ENCODE measurements around the gene P3H1.
A peak's percentile ranks its signal among the peaks of the same experiment; 100 is the strongest.
"Not testable (repeated sequence)": the region's sequence is repeated elsewhere in the genome, so short reads cannot be mapped to it uniquely, and the experiment has no call there.

P3H1 gene

DNA sequence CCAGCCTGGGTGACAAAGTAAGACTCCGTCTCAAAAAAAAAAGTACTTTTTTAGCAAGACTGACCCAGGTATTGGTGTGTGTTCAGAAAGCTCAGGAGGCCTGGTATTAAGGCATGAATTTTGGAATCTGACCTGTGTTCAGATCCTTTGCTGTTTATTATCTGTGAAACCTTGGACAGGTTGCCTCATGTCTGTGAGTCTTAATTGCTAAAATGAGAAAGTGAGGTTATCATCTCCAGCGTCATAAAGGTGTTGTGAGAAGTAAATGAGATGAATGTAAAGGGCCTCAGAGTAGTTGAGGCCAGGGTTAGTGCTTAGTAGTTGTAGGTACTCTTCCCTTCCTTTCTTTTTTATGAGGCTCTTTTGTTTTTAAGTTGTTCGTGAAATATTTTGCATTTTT, 3.0 kb upstream of the P3H1 start:
- no peak for DNase-seq

DNA sequence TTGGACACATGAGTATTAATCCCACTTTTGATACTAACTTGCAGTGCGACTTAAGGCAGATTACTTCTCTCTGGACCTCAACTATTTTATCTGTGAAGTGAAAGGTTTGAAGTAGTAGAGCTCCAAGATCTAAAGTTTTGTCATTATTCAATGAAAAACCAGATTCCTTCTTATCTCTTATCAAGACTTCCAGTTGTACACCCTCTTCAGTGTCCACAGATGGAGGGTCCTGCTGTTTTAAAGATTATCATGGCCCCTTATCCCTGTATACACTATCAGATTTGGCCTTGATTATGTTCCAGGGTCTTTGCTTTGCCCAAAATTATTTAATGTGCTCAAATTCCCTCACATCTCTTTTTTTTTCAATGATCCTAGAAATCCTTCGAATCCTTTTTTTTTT, 1.3 kb upstream of the P3H1 start:
- DNase-seq, result no peak

DNA sequence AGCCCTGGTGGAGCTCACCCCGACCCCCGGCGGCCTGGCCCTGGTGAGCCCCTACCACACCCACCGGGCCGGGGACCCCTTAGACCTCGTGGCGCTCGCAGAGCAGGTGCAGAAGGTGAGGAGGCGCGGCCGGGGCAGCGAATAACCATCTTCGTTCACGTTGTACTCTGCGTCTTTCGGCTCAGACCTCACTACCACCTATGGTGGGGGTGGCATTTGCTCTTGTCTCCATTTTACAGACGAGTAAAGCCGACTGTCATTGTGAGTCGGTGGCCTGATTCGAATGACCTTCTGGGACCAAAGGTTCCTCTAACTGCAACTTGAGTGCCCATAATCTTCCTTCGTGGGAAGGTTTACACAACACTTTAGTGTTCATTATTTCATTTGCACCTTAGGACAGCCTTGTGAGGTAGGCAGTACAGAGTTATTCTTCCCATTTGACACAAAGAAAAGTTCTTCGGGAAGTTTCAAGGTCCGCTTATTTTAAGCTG, 727 bp upstream of the P3H1 start:
- DNase-seq, result peak in 1 of 2 experiments; percentile 77

DNA sequence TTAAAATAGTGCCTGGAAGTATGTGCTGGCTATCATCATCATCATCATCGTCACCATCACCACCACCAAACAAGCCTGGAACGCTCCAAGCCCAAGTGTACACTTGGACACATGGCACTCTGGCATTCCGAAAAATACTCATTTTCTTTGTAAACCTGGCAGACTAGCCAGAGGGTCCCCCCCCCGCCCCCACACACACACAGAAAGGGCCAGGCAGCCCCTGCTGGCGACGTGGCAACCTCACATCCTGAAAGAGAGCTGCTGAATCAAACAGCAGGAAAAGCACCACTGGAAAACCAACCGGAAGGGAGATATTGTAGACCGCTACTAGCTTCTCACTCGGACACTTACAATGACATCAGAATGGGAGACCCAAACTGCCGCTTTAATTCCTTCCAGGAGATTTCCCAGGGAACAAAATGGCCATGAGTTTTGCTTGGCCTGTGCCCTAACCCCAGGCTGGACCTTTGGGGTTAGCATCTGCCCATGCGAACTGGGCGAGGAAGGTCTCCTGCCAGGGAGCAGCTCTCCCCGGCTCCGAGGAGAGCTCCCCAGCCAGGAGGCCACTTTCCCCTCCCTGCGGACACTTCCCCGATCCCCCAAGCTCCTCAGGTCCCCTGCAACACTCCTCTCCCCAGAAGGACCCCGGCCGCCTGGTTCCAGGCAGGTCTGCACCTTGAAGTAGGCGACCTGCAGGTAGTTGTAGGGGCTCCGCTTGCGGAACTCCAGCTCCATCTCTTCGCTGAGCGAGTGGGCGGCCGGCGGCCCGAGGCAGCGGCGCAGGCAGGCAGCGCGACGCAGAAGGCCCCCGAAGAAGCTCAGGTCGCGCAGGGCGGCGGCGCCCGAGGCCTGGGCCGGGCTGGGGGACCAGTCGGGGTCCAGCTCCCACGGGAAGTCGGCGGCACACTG, 742 bp downstream of the P3H1 start:
- peak; percentile 70 to 82 for DNase-seq

DNA sequence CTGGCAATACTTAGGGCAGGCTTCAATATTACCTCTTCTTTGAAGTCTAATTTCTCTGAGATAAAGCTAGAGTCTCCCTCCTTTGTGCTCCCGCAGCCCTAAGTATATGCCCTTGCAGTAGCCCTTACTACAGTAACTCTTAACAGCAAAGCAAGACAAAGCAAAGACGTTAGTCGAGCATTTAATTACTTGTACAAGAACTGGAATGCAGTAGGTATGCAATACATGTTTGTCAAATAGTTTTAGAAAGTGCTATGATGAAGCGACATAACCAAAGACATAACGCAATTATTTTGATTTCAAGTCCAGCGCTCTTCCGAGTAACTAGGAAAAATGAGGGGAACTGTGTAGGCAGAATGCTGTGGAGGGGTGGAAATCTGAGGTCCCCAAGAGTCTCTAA, 1.6 kb downstream of the P3H1 start:
- DNase-seq, result no peak

DNA sequence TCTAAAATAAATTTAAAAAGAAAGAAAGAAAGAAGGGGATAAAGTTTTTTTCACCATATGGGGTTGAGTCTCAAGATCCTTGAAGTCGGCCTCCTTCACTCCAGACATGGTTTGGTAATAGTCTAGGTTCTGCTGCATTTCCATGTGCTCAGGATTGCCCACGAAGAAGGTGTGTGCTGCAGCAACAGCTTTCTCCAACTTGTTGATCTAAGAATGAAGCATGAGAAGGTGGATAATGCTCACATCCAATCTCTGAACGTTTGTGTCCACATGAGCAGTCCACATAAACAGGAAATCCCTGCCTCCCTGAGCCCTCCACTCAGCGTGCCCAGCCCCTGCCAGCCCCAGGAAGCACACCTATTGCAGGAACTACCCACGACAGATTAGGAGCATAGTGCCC, 4.6 kb downstream of the P3H1 start:
- no peak for DNase-seq

DNA sequence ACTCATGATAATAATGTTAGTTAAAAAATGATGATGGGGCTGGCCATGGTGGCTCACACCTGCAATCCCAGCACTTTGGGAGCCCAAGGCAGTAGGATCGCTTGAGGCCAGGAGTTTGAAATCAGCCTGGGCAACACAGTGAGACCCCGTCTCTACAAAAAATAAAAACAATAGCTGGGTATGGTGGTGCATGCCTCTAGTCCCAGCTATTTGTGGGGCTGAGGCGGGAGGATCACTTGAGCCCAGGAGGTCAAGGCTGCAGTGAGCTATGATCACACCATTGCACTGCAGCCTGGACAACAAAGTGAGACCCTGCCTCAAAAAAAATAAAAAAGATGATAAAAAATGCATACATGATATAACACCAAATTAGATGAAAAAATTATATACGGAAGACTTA, 5.3 kb downstream of the P3H1 start:
- no peak for DNase-seq

DNA sequence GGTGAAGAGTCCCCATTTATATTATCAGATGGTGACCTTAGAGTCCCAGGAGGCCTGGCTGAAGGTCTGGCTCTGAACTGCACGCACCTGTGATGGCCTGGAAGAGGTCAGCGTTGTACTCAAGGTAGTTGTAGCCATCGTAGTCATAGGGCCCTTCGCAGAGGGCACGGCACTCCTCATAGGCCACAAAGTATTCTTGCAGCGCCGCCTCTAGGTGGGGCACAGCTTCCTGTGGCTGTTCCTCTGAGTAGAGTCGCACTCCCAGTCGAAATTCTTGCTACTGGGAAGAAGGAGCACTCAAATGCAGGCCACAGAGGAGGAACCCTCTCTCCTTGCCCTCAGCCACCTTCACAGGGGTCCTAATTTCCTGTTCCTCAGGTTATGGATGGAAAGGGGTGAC, 7.7 kb downstream of the P3H1 start:
- DNase-seq, result no peak

DNA sequence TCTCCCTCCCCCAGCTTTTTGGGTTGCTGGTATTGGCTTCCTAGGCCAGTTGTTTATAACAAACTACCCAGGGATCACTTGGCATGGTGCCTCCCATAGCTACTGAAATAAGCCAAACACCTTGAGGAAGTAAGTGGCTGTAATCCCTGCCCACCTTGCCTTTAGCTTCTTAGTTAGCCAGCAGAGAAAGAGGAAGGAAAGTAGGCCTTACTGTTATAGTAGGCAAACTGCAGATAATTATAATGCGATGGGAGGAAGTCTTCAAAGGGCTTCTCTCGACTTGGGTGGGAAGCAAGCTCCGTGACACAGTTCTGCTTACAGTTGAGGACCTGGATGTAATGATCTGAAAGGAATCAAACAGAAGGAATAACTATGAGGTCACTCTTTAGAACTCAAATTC, 8.2 kb downstream of the P3H1 start:
- no peak for DNase-seq

DNA sequence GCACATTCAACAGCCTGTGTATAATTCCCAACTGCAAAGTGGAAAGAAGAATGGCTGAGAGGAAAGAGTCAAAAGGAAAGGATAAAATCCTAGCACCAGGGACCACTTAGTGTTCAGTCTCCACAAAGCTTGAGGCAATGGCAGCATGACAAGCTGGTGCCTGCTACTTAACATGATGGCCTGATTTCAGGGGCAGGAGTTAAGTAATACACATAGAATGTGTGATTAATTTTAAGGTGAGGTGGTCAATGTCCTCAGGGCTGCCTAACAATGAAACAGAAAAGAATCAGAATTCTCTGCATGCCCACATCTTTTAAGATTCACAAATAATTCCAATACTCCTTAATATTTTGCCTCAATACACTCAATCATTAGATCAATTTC, 8.9 kb downstream of the P3H1 start:
- no peak for DNase-seq

DNA sequence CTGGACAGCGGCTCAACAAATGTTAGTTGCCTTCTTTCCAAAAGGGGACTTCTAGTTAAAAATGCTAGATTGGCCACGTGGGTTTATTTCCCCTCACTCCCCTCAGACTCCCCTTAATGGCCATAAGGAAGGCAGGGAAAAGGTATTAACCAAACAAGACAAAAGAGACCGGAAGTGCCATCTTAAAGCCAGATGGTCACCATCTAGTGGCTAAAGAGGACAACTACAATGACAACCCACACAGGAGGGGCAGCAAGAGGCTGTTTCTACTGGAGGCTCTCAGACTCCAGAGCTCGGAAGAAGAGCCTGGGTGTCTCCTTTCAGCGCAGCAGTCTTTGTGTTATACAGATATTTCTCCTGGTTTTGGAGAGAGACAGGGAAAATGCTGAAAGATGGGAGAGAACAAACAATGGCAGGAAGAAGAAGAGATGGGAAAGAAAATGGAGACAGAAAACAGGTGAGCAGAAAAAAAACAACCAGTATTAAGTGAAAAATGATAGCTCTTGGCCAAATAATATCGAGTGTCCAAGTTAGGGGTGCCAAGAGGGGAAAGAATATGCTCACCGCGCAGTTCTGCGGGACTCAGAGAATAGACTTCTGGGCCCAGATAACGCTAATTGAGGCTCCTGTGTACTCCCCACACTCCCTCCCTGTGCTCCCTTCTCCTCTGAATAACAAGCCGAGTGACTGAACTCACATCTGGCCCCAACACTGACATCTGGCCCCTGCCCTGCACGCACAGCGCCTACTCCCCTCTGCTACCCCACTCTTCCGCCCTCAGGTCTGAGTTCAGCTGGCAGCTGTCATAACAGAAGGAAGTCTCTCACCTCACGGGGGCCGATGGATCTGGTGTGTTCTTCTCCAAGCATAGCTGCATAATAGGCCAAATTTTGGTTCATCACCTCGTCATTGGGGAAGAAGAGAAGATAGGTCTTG, 9.6 kb downstream of the P3H1 start:
- DNase-seq, result peak; percentile 47 to 89

DNA sequence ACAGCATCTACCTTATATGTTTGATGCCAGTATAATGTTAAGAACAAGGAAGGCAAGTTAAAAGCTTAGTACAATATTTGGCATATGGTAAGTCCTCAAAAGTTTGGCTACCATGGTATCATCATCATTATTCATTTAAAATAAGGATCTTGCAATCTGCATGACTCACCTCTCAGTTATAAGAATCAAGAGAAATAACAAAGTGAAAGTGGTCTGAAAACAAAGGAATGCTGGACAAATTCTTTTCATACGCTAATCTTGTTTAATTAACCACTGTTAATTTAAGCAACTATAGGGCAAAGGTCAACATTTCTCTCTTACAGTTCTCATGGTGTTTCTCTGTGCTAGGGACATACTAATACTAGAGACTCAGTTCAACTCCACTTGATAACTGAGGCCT, 13.8 kb downstream of the P3H1 start:
- DNase-seq, result no peak

DNA sequence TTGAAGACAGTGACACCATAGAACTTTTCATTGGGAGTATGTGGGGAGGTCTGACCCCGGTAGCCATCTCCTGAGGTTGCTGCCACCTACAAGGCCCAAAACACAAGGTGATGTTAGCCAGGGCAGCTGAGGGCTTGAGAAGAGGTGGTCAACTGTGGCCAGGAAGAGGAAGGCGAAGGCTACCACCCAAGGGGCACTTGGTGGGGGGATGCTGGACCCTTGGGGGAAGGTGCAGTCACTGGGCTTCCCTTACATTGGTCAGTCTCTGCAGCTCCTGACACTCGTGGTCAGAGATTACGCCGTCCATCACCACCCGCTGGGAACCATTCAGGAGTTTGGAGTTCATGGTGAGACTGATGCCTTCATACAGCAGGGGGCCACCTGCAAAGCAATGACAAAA, 14.5 kb downstream of the P3H1 start:
- DNase-seq, result no peak

DNA sequence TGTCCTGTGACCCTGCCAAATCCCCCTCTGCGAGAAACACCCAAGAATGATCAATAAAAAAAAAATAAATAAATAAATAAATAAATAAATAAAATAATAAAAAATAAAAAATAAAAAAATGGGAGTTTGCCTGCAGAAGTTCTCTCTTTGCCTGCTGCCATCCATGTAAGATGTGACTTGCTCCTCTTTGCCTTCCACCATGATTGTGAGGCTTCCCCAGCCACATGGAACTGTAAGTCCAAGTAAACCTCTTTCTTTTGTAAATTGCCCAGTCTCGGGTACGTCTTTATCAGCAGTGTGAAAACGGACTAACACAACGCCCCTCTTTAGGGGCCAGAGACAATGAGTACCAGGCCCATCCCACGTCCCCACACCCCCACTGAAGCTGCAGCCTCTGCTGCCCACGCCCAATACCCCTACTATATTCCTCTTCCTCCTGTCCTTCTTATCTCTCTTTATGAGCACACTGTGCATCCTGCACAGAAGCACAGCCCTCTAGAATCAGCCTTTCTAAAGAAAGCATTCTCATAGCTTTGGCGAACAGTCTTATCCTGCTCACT, 15.2 kb downstream of the P3H1 start:
- DNase-seq, result not testable (repeated sequence)

DNA sequence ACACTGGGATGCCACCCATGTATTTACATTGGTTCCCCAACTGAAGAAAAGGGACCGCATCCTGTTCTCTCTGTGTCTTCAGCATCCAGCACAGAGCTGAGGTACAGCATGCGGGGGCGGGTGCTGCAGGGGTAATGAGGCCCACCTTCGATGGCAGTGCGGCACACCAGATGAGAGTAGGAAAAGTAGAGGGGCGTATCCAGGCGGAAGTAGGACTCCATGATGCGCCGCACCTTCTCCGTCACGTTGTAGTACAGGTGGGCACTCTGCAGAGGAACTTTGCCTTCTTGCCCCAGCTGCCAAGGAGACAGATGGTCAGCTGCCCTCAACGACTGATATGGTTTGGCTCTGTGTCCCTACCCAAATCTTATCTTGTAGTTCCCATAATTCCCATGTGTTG, 16.8 kb downstream of the P3H1 start:
- DNase-seq, result no peak

DNA sequence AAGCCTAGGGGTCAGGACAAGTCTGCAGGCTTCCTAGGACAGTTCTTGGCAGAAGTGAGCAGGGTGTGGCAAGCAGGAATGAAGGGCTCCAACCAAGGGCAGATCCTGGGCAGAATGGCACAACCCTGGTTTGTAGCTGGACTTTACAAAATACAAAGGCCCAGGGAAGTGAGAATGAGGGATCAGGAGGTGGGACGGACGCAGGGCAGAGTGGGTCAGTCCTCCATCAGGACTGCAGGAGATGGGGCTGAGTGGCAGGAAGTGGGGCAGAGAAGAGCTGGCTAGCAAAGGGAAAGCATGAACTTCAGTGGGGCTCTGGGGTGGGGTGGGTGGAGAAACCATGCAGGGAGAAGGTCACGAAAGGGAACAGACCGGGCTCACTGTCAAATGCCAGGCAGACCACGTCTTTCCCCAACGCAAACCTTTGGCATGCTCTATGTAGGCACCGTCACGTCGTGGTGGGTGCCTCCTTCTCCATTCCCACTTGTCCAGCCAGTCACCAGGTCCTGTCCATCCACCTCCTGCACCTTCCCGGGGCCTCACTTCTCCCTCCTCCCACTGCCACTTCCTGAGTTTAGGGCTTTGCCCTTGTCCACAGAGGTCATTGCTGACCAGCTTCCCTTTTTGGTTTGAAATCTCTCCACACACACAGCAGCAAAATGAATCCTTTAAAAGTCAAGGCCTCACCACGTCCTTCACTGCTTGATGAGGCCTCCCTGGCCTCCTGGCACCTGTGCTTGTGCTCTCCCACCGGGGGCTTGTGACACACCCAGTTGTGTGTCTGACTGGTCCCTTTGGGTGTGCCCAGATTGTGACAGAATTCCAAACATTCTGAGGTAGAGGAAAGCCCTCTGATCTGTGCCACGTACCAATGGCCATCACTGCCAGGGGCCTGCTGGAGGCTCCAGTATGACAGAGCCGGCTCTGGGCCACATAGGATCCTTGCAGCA, 18.1 kb downstream of the P3H1 start:
- no peak for DNase-seq

DNA sequence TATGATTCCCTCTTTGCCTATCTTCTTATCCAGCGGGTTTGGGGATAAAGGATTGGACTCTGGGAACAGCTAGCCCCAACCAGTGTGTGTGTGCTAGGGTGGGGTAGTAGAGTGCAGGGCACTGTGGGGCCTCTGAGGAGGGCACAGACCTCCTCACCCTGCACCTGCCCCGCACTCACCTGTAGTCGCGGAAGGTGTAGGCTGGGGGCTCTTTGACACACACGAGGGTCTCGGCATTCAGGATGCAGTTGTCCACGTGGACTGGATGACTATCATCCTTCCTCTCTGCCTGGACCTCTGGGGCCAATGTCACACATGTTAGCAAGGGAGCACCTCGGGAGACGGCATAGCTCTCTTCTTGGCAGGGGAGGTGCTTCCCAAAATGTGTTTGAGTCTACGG, 18.8 kb downstream of the P3H1 start:
- DNase-seq, result no peak

DNA sequence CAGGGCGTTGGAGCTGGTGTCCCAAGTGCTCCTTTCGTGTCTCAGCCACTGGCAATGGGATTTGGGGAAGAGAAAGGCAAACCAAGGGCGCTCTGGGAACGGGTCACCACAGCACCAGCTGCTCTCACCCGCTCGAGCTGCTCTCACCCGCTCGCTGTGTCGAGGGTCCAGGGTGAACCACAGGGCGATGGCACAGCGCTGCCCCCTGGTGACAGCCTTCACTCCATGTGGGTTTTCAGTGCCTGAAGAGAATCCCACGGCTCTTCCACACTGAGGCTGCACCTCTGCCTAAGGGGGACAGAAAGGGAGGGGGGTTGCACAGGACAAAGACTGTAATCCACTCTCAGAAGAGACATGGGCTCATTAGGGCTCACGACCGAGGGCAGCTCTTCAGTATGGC, 19.7 kb downstream of the P3H1 start:
- peak; percentile 52 to 89 for DNase-seq

DNA sequence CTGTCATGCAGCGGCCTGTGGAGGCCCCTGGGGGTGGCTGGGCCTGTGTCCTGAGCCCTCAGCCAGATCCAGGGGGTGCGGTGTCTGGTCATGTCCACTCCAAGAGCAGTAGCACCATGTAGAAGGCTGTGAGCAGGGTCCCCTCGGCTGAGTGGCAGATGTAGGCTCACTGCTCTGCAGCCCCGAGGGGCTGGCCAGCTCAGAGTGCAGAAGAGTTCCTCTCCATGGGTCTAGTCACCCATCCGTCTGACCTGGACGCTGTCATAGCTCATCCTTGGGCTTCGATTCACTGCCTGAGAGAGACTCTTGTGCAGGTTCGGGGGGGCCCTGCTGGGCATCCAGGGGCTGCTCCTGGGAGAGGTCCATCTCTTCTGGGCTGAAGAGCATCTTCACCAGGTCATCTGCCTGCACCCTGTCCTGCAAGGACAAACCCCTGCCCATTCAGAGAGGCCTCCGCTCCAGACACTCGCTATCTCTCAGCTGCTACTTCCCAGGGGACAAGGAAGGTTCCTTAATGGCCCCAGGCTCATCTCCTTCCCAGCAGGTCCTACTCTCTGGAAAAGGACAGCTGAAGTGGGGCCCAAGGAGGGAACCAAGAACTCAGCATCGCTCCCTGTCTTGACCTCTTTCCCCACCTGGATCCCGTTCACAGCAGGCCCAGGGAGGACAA, 20.3 kb downstream of the P3H1 start:
- DNase-seq, result no peak

DNA sequence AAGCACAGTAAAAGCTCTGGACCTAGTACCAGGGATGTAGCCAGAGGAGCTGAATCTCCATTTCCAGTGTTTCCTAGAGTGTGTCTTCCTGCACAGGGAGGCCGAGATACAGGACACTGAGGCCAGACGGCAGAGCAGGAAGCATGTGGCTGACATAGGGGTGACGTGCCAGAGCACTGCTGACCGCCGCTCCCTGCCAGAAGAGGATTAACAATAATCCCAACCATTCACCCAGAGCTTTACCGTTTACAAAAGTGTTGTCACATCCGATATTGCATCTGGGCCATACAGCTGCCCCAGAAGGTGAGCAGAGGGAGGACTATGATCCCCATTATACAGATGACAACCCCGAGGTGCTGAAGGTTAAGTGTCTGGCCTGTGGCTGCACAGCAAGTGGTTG, 21.0 kb downstream of the P3H1 start:
- no peak for DNase-seq

DNA sequence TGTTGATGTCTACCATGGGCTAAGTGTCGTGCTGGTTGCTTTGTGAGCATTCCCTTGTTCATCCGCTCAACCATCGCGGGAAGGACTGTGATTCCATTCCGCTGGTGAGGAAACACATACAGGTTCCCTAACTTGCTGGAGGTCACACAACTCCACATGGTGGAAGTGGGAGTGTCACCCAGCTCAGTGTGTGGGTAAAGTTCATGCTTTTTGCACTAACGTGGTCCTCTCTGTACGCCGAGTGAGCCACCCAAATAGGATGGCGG, 22.7 kb downstream of the P3H1 start:
- no peak for DNase-seq

Data from NCI-H526 (cell line).